ENCODE data around the gene CFAP97D2.
"Not testable (repeated sequence)": the region's sequence is repeated elsewhere in the genome, so short reads cannot be mapped to it uniquely, and the experiment has no call there.

DNA sequence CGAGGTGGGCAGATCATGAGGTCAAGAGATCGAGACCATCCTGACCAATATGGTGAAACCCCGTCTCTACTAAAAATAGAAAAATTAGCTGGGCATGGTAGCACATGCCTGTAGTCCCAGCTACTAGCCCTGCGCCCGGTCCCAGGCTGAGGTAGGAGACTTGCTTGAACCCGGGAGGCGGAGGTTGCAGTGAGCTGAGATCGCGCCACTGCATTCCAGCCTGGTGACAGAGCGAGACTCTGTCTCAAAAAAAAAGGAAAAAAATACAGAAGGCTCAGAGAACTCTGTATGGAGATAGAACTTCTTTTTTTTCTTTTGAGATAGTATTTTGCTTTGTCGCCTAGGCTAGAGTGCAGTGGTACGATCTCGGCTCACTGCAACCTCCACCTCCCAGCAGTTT lies 85.3 kb downstream of the CFAP97D2 start:
- TF ChIP-seq CTCF, POLR2A (IDR thresholded peaks at IDR 0.05): not testable (repeated sequence)

Data from thyroid gland (tissue), 4 donors.